Fibroblast of mammary gland (primary cell): Measurements from ENCODE around the gene CRIM1.
A peak's percentile ranks its signal among the peaks of the same experiment; 100 is the strongest.

Experiments
- DNase-seq: peaks from one replicate; pipeline ENCODE4 v3.0.0-alpha.2; 2010; ENCODE audit warnings: low read depth
- H3K4me3 ChIP-seq: 2 replicates; pipeline ENCODE4 v1.5.1; 2011; ENCODE audit warnings: low read depth, mild to moderate bottlenecking, low read length, moderate library complexity; ENCODE audit not compliant: control insufficient read depth
- TF ChIP-seq, protein P1 (sequence below): conservative IDR thresholded peaks from 2 replicates; pipeline ENCODE4 v1.5.1; 2011; ENCODE audit warnings: low read depth, low read length, inconsistent platforms; ENCODE audit not compliant: control insufficient read depth, insufficient read depth

The CRIM1 gene

DNA sequence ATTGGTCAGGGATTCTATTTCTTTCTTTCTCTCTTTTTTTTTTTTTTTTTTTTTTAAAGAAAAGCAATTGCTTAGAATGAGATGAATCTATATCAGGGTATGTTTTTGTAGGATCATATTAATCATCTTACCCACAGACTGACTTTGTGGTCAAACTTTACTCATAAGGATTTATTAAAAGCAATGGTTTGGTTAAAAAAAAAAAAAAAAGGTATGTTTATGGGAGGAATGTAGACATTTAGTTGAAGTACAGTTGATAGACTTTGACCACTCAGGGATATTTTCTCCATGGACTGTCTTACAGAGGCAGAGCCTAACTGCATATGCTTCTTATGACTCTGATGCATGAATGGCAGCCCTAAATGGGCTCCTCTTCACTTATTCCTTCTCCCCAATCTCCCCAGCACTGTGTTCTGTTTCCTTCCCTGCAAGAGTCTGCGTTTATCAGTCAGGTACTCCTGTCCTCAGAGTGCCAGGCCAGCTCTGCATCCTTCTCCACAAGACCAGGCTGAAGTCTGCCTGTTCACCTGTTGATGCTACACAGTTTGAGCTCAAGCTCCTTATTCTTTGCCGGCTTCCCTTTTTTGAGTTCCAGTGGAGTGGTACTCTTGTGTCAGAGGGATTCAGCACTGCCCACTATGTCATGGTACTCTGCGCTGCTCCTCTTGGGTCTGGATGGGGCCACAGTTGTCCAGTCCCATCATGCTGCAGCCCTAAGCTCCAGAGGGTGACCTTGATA lies 24.3 kb downstream of the CRIM1 start:
- DNase-seq = peak; percentile 61
- TF ChIP-seq, protein P1, sequence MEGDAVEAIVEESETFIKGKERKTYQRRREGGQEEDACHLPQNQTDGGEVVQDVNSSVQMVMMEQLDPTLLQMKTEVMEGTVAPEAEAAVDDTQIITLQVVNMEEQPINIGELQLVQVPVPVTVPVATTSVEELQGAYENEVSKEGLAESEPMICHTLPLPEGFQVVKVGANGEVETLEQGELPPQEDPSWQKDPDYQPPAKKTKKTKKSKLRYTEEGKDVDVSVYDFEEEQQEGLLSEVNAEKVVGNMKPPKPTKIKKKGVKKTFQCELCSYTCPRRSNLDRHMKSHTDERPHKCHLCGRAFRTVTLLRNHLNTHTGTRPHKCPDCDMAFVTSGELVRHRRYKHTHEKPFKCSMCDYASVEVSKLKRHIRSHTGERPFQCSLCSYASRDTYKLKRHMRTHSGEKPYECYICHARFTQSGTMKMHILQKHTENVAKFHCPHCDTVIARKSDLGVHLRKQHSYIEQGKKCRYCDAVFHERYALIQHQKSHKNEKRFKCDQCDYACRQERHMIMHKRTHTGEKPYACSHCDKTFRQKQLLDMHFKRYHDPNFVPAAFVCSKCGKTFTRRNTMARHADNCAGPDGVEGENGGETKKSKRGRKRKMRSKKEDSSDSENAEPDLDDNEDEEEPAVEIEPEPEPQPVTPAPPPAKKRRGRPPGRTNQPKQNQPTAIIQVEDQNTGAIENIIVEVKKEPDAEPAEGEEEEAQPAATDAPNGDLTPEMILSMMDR = no peak
- no peak overlapping the region for H3K4me3 ChIP-seq

DNA sequence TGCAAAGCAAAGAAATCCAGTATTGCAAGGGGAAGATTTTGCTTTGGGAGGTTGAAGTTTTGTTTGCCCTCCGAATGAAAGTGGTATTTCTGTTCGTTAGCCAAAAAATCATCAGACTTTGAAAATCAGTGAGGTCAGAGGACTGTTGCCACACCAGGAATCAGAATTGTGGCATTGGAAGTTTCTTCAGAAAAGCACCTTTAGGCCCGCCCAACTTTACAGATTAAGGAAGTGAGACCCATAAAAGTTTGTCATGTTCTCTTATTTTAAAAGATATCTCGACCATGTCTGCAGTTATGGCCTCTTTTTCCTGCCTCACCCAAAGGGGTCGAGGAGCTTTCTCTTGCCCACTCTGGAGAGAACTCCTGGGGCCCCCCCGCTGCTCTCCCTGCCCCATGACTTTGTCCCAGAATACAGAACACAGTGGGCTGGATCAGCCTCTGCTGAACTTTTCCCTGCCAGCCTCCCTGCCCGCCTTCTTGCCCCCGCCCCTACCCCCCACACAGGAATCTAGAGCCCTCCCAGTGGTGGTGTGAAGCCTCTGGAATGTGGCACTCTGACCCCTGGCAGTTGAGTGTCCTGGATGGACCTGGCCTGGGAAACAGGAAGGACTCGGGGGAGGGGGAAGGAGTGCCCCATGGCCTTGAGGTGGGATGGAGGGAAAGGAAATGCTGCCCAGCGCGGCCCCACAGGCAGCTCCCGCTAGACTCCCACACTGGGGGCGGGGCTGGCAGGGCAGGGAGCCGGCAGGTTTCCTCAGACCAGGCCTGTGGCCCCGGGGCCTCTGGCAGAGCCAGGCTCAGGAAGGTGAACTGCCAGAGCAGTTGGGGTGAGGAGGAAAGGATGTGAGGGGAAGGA lies 25.3 kb downstream of the CRIM1 start:
- no peak overlapping the region for H3K4me3 ChIP-seq
- TF ChIP-seq, protein P1 = no peak
- DNase-seq = peak; percentile 33

DNA sequence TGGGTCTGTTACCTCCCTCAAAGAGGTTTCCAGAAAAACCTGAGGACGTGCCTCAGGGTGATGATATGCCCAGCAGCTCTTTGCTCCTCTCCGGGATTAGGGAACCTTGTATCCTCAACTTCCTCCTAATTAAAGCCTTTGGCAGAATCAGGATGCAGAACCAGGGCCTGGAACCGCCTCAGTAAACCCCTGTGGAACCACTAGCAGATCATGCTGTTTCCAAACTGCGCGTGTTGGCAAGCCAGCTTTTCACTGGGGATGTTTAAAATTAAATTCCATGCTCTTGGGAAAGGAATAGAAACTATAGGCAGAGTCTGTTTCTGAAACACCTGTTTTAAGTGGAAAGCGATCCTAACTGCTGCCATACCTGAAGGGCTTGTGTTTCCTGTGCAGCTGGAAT lies 26.4 kb downstream of the CRIM1 start:
- TF ChIP-seq, protein P1 = no peak
- no peak for DNase-seq
- no peak overlapping the region for H3K4me3 ChIP-seq

DNA sequence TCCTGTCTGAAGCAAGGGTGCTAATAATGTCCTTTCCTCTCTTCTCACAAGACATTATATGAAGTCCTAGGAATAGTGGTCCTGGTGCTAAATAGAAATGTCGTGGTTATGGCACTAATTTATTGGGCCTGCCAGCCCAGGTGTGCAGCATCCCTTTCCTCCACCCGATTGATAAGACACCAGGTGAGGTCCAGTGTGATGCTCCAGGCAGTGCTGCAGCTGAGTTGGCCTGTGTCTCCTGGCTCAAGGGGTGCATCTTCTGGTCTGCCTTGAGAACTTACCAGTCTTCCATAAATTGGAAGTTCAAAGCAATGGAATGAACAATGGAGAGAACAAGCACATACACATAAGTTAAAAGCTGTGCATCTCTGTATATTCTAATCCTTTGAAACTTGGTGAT lies 26.9 kb downstream of the CRIM1 start:
- no peak overlapping the region for H3K4me3 ChIP-seq
- TF ChIP-seq, protein P1 = no peak
- DNase-seq = no peak

DNA sequence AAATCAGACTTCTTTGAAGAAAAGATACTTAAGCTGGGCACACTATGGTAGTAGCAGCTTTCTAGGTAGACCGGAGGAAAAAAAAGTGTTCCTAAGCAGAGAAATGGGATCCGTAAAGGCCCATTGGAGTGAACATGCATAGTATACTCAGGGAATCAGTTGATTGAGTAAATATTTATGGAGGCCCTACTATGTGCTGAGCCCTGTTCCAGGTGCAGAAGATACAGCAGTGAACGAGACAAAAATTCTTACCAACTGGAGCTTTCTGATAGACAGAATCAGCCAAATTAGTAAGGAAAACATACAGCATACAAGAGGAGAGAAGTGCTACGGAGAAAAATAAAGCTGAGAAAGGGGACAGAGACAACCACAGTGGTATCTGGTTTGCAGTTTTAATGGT lies 28.1 kb downstream of the CRIM1 start:
- H3K4me3 ChIP-seq = no peak overlapping the region
- TF ChIP-seq, protein P1 = no peak
- DNase-seq = no peak

DNA sequence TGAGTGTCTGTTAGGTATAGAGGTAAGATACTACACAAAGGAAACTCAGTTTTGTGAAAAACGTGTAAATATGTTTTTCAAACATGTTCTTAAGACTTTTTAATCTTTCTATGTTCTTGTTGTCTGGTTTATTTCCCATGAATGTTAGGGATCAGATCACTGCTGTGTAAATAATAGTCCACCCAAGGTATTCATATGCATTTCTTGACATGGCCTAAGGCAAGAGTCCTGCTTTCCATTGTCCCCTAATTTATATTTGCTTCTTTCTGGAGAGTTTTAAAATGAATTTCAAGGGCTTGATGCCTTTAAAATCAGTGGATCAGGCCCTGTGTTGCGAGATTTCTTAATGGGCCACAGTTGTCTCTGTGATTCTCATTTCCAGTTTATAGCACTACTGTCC lies 28.9 kb downstream of the CRIM1 start:
- no peak for DNase-seq
- no peak overlapping the region for H3K4me3 ChIP-seq
- TF ChIP-seq, protein P1 = no peak
